T-helper 1 cell treated with Interleukin-12 subunit alpha and Interleukin-12 subunit beta and Interleukin-4 antibody, amounts not matched to agents 30 μg/mL and 1 μg/mL, for 36 hours (primary cell): ENCODE measurements around the gene VPS4B.

Experiments used
- H3K27ac Mint-ChIP-seq: one replicate; pipeline ENCODE4 v1.8.0; 2021; ENCODE audit warnings: mild to moderate bottlenecking, mixed read lengths
- H3K27me3 Mint-ChIP-seq: one replicate; pipeline ENCODE4 v1.8.0; 2021; ENCODE audit warnings: low read depth, mixed read lengths
- H3K36me3 Mint-ChIP-seq: one replicate; pipeline ENCODE4 v1.8.0; 2021; ENCODE audit warnings: low read depth, mixed read lengths
- H3K4me1 Mint-ChIP-seq: one replicate; pipeline ENCODE4 v1.8.0; 2021; ENCODE audit warnings: low read depth, mixed read lengths
- H3K4me3 Mint-ChIP-seq: one replicate; pipeline ENCODE4 v1.8.0; 2021; ENCODE audit warnings: mild to moderate bottlenecking, moderate library complexity, mixed read lengths
- H3K9me3 Mint-ChIP-seq: one replicate; pipeline ENCODE4 v1.8.0; 2021; ENCODE audit warnings: mixed read lengths

Gene VPS4B

DNA sequence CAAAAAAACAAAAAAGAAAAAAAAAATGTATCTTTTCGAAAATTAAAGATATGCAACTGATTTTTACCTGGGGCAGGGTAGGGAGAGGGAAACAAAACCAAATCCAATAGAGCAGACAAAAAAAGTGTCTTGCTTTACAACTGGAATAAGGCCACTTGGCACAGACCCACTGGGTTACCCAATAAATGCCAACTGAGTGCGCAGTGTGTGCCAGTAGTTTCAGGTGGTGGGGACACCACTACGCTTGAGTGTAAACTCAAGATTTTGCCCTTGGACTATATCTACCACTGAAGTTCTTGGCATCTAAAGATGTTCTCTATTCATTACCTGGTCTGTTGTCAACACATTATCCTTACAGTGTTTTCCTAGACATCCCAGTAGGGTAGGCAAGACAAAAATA, 16.3 kb downstream of the VPS4B start:
- Mint-ChIP-seq H3K4me3 (no peak overlapping the region), H3K27me3 (no peaks in the 10 kb centered on the region), H3K4me1 (peaks cover 35% of the 10 kb centered on the region), H3K9me3 (no peaks in the 10 kb centered on the region), H3K36me3 (peaks cover 59% of the 10 kb centered on the region), H3K27ac (no peak overlapping the region)

DNA sequence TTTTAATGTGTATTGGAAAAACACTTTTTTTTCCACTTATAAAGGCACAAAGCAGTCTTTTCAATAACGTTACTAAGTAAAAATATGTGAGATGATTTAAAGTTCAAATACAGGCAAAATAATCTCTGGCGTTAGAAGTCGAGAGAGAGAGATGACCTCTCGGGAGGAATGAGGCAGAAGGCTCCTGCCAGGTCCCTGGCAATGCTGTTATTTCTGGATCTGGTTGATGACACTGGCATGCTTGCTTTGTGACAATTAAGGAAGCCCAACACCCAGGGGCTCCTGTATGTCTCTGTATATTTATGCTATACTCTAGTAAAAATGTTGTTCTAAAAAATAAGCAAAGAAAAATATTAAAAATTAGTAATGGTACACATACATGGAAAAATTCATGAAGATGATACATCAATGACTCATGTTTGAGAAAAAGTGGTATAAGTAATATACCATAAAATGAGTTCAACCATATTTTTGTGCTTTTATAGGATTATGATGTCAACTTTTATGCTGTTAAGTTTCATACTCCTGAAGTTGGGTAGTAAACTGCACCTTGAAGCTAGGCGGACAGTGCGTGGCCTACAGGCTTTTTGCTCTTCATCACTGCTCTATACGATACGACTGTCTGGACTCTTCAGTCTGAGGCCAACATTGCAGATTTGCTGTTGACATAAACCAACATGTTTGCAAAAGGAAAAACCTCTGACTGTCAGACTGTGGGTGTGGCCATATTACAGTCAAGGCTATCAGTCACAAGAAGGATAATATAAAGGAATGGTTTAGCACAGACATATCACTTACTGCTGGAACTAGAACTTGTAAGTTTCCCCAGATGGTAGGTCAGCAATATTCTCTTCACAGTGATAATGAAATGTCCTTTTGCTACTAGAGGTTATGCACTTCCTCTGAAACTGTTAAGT, 19.8 kb downstream of the VPS4B start:
- peaks cover 16% of the 10 kb centered on the region for H3K4me1 Mint-ChIP-seq
- H3K4me3 Mint-ChIP-seq, result no peak overlapping the region
- H3K27me3 Mint-ChIP-seq, result no peaks in the 10 kb centered on the region
- H3K9me3 Mint-ChIP-seq, result no peaks in the 10 kb centered on the region
- H3K27ac Mint-ChIP-seq, result no peak overlapping the region
- H3K36me3 Mint-ChIP-seq, result peaks cover 61% of the 10 kb centered on the region

DNA sequence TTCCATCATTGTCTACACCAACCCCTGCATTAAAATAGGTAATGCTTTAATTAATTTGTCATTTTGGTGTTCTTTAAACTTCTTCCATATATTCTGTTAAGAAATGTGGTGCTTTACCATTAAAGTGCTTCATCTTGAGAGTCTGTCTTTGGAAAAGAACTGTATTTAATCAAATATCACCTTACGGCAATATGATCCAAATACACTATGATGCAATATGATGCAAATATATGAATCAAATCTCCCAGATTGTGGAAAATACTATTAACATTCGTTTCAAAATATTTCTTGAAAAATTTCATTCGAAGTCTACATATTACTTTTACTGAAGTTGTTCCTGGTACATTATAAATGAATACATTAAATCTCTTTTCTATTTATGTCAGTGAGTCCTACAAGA, 23.0 kb downstream of the VPS4B start:
- Mint-ChIP-seq H3K27ac (no peak overlapping the region), H3K9me3 (no peaks in the 10 kb centered on the region), H3K36me3 (peaks cover 52% of the 10 kb centered on the region), H3K4me1 (peaks cover 13% of the 10 kb centered on the region), H3K4me3 (no peak overlapping the region), H3K27me3 (no peaks in the 10 kb centered on the region)

GRCh38 chr18:63397349-63397748, 24.9 kb downstream of the VPS4B start:
- Mint-ChIP-seq H3K9me3 (no peaks in the 10 kb centered on the region), H3K27me3 (no peaks in the 10 kb centered on the region), H3K27ac (no peak overlapping the region), H3K36me3 (peaks cover 36% of the 10 kb centered on the region), H3K4me3 (no peak overlapping the region), H3K4me1 (peaks cover 9% of the 10 kb centered on the region)

DNA sequence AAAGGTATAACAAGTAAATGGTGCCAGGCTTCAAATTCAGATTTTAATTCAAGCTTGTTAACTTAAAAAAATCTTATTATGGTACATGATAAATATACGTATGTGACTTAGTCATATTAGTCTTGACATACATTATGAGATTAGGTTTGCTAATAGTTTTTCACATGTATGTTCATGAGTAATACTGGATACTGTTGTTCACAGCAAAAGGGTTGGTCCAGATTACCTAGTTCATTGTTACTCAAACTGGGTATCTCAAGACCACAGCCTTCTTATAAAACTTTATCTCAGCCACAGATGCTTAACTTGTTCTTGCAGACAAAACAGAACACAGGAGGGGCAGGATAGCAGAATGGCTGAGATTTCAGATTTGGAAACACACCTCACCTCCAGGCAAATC, 26.8 kb downstream of the VPS4B start:
- Mint-ChIP-seq H3K36me3 (peaks cover 31% of the 10 kb centered on the region), H3K4me1 (peaks cover 8% of the 10 kb centered on the region), H3K4me3 (no peak overlapping the region), H3K9me3 (no peaks in the 10 kb centered on the region), H3K27ac (no peak overlapping the region), H3K27me3 (no peaks in the 10 kb centered on the region)

- H3K27ac Mint-ChIP-seq, result no peak overlapping the region
- peaks cover 26% of the 10 kb centered on the region for H3K36me3 Mint-ChIP-seq
- no peak overlapping the region for H3K4me3 Mint-ChIP-seq
- no peaks in the 10 kb centered on the region for H3K9me3 Mint-ChIP-seq
- H3K27me3 Mint-ChIP-seq, result no peaks in the 10 kb centered on the region
- H3K4me1 Mint-ChIP-seq, result peaks cover 4% of the 10 kb centered on the region
These were observed 27.3 kb downstream of the VPS4B start for GRCh38 chr18:63394954-63395353.

- H3K9me3 Mint-ChIP-seq, result peaks cover 3% of the 10 kb centered on the region
- H3K27me3 Mint-ChIP-seq, result no peaks in the 10 kb centered on the region
- H3K36me3 Mint-ChIP-seq, result peaks cover 34% of the 10 kb centered on the region
- H3K4me1 Mint-ChIP-seq, result peaks cover 2% of the 10 kb centered on the region
- no peak overlapping the region for H3K27ac Mint-ChIP-seq
- H3K4me3 Mint-ChIP-seq, result no peak overlapping the region
These were observed 34.4 kb downstream of the VPS4B start for GRCh38 chr18:63387861-63388260.

DNA sequence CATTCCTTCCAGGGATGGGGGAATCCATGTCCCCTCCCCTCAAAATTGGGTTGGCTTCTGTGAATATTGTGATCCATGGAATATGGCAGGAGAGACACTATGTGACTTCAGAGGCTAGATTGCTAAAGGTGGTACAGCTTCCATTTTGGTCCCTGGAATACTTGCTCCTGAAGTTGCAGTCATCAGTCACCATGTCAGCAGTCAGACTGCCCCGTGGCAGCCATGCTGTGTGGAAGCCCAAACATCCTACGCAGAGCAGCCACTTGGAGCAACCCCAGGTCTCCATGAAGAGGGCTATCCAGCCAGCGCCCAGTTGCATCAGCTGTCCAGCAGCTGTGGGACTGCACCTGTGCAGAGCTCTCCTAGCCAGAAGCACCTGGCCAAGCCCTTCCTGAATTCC, 39.4 kb downstream of the VPS4B start:
- Mint-ChIP-seq H3K4me3 (no peak overlapping the region), H3K9me3 (peaks cover 3% of the 10 kb centered on the region), H3K27ac (no peak overlapping the region), H3K36me3 (peaks cover 43% of the 10 kb centered on the region), H3K27me3 (no peaks in the 10 kb centered on the region), H3K4me1 (peaks cover 14% of the 10 kb centered on the region)

GRCh38 chr18:63379639-63379962, 42.7 kb downstream of the VPS4B start:
- Mint-ChIP-seq H3K4me1 (peaks cover 23% of the 10 kb centered on the region), H3K27ac (no peak overlapping the region), H3K36me3 (peaks cover 39% of the 10 kb centered on the region), H3K27me3 (no peaks in the 10 kb centered on the region), H3K4me3 (no peak overlapping the region), H3K9me3 (peaks cover 9% of the 10 kb centered on the region)

DNA sequence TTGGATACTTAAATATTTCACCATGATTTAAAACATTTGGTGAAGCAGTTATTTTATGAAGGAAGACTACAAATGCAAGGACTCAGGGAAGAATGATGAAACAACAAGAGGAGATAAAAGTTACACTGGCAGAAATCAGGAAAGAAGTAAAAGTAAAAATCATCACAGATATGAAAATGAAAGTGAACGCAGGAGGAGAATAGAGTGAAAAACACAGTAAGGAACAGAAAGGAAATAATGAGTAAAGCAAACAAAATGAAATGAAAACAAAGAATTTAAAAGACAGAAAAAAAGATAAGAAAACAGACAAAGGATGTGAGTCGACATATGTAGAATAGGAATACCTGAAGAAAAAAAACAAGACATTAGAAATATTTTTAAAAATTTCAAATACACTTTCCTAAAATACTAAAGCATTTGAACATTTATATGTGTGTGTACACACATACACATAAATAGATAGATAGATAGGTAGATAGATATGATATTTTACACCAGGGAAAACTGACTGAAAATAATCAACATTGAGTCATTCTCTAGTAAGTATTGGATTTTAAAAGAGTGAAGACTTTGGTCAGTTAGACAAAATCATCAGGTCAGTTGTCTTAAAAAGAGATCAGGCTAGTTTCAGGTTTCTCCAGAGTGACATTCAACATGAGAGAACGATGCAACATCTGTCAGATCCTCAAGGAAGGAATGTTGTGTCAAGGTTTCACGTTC, 43.2 kb downstream of the VPS4B start:
- no peaks in the 10 kb centered on the region for H3K27me3 Mint-ChIP-seq
- peak overlapping the region; percentile 64 for H3K27ac Mint-ChIP-seq
- peaks cover 23% of the 10 kb centered on the region for H3K4me1 Mint-ChIP-seq
- H3K36me3 Mint-ChIP-seq, result peaks cover 35% of the 10 kb centered on the region
- H3K9me3 Mint-ChIP-seq, result peaks cover 9% of the 10 kb centered on the region
- H3K4me3 Mint-ChIP-seq, result peak overlapping the region; percentile 72

GRCh38 chr18:63377275-63377980, 44.8 kb downstream of the VPS4B start:
- Mint-ChIP-seq H3K4me1 (peaks cover 23% of the 10 kb centered on the region), H3K27me3 (no peaks in the 10 kb centered on the region), H3K27ac (no peak overlapping the region), H3K36me3 (peaks cover 19% of the 10 kb centered on the region), H3K4me3 (no peak overlapping the region), H3K9me3 (peaks cover 5% of the 10 kb centered on the region)

GRCh38 chr18:63376538-63376937, 45.7 kb downstream of the VPS4B start:
- H3K27ac Mint-ChIP-seq, result no peak overlapping the region
- H3K4me1 Mint-ChIP-seq, result peaks cover 23% of the 10 kb centered on the region
- peaks cover 5% of the 10 kb centered on the region for H3K9me3 Mint-ChIP-seq
- peaks cover 13% of the 10 kb centered on the region for H3K36me3 Mint-ChIP-seq
- no peak overlapping the region for H3K4me3 Mint-ChIP-seq
- H3K27me3 Mint-ChIP-seq, result no peaks in the 10 kb centered on the region

DNA sequence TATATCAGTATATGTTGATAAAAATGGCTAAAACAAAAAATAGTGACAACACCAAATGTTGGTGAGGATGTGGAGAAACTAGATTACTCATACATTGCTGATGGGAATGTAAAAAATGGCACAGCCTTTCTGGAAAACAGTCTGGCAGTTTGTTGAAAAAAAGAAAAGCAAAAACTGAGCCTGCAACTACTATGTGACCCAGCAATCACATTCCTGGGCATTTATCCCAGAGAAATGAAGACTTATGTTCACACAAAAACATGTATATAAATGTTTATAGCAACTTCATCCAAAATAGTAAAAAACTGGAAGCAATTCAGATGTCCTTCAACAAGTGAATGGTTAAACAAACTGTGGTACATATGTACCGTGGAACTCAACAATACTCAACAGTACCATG, 47.7 kb downstream of the VPS4B start:
- H3K36me3 Mint-ChIP-seq, result peaks cover 9% of the 10 kb centered on the region

DNA sequence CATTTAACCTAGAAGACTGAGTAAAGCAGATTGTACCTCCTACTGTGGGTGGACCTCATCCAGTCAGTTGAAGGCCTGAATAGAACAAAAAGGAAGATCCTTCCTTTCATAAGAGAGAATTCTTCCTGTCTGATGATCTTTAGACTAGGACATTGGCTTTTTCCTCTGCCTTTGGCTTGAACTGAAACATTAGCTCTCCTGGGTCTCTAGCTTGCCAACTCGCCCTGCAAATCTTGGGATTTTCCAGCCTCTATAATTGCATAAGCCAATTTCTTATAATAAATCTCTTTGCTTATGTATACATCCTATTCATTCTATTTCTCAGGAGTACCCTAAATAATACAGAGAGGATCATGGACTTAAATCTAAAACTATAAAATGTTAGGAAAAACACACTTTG, 49.1 kb downstream of the VPS4B start:
- Mint-ChIP-seq H3K4me1 (peaks cover 13% of the 10 kb centered on the region), H3K36me3 (peaks cover 13% of the 10 kb centered on the region), H3K4me3 (no peak overlapping the region), H3K9me3 (peaks cover 17% of the 10 kb centered on the region), H3K27ac (no peak overlapping the region), H3K27me3 (no peaks in the 10 kb centered on the region)

More for the DNA sequence above, 47.7 kb downstream of the VPS4B start:
- Mint-ChIP-seq H3K4me3 (no peak overlapping the region), H3K27ac (no peak overlapping the region), H3K27me3 (no peaks in the 10 kb centered on the region), H3K9me3 (peaks cover 8% of the 10 kb centered on the region), H3K4me1 (peaks cover 21% of the 10 kb centered on the region)
